GM19455 (cell line): ENCODE data around the gene KIF19.
"Not testable (repeated sequence)": the region's sequence is repeated elsewhere in the genome, so short reads cannot be mapped to it uniquely, and the experiment has no call there.

Source experiments
- ATAC-seq: cut with Tn5 transposase; IDR thresholded peaks from one replicate; pipeline ENCODE4 v1.9.1; 2021; ENCODE audit not compliant: unreplicated experiment

The KIF19 gene

DNA sequence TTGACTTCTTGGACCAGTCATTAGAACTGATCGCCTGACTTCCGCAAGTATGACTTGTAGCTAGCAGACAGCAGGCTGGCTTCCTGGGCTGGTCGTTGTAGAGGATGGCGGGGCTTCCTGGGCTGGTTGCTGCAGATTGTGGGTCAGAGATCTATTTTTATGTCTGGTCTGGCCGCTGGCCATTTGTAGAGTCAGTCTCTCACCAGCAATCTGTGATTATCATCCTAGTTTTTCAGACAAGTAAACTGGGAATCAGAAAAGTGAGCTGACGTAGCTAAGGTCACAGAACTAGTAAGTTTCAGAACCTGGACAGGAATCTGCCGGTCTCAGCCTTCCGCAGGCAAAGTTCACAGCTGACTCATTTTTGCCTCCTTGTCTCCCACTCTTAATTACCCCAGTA is 60.4 kb downstream of the KIF19 start:
- no peak for ATAC-seq

DNA sequence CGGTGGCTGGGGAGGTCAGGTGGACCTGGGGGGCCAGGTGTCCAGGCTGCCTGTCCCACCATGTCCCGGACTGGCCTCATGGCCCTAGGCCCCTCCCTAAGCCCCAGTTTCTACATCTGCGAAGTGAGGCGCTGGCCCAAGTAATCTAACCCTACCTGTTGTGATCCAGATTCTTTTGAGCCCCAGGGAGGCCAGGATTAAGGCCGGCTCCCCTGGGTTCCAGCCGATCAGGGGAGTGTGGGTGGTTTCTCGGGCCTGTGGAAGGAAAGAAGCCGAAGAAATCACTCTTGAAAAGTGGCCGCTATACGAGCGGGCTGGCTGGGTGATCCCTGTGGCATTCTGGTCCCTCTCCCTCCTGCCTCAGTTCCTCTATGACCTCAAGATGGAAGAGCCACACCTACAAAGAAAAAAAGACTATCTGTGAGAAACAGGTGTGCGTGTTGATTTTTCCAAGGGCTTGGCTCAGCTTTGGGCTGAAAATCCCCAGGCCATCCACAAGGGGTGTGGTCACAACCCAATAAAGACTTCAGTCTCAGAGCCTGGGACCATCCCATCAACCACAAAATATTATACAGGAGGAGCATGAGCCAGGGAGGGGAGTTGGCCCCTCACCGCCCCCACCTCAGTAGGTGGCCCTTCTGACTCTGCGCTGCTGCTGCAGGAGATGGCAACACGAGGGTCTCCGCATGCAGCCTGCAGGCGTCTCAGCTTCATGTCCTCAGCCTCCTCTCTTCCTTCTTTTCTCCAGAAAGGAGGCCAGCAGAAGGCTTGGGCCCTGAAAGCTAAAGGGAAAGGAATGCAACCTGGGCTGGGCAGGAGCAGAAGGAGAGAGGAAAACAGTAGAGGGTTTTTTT is 61.6 kb downstream of the KIF19 start:
- no peak for ATAC-seq

DNA sequence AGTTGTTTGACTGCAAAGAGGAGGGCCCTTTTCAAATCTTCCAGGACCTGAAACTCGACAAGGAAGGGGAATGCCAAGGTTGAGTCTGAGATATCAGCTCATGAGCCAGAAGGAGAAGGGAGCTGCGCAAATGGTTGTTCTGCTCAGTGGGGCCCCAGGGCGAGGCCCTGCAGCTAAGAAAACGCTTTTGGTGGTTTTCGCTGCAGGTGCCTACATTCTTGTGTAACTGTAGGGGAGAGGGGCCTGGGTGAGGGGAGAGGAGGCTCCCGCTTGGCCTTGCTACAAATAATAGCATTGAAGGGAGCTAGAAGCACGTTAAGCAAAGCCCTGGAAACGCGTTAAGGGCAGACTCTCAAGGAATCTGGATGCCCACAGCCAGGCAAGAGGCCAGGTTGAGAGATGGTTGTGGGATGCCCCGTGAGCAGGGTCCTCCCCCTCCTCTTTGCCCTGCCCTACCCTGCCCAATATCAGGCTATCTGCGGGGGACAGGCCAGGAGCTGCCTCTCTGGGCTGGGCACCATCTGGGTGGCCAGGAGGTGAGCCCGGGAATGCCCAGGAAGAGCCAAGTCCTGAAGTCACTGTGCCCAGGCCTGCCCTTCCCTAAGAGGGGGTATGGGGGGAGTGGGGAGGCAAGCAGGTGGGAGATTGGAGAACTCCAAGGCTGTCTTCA is 63.2 kb downstream of the KIF19 start:
- ATAC-seq, result no peak

GRCh38 chr17:74389937-74390679 is 64.1 kb downstream of the KIF19 start:
- no peak for ATAC-seq

- no peak for ATAC-seq
Measured at GRCh38 chr17:74390680-74391653, 64.9 kb downstream of the KIF19 start.

DNA sequence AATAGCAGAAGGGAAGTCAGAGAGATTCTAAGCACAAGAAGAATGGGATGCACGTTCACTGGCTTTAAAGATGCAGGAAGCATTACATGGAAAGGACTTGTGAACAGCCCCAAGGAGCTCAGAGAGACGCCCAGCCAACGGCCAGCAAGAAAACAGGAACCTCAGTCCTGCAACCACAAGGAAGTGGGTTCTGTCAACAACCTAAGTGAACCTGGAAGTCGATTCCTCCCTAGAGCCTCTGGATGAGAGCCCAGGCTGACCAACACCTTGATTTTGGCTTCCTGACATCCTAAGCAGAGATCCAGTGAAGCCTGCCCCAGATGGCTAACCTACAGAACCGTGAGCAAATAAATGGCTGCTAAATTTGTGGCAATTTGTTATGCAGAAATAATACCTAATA is 65.7 kb downstream of the KIF19 start:
- ATAC-seq, result no peak

- no peak for ATAC-seq
Measured at GRCh38 chr17:74392848-74393247, 66.8 kb downstream of the KIF19 start.

- no peak for ATAC-seq
Measured at GRCh38 chr17:74393346-74393942, 67.4 kb downstream of the KIF19 start.

DNA sequence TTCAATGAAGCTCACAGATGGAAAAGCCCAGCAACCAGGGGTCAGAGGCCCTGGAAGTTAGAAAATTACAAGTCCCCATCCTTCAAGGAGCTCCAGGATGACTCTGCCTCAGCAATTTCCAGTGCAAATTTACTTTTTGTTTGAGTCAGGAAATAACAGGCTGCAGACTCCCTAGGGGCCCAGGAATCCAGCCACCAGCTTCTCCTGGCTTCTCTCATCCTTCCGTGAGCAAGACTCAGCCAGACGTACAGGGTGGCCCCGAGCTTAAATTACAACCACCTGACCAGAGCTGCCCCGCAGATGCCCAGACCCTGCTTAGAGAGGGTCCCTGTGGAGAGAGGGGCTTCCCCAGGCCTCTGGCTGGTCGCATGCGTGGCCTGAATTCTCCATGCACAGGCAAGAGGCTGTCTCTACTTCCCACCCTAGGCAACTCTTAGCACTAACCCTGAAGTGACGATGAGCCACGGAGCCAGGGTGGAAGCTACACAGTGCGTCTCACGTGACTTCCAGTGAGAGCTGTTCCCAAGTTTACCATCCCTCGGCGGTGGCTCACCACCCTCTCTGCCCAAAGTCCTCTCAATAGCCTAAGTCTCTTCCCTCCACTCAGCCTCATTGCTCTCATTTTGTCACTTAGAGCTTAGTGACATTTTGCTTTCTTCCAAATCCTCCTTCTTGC is 68.4 kb downstream of the KIF19 start:
- no peak for ATAC-seq

DNA sequence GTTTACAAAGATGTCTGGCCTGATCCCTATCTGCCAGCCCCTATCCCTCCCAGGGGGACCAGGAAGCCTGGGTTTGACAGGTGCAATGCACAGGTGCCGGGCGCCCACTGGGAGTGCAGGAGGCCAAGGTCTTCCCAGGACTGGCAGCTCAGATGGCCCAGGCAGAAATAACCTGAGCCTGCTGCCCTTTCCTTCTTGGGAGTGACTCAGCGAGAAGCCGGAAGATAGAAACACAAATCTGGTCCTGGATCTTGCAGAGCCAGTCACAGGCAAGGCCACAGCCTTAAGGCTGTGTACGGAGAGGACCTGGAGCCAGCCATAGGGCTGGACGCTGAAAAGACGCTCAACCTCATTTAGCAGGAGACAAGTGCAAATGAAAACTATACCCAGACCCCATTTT is 69.0 kb downstream of the KIF19 start:
- no peak for ATAC-seq

- no peak for ATAC-seq
Measured at GRCh38 chr17:74396567-74396966, 70.5 kb downstream of the KIF19 start.

DNA sequence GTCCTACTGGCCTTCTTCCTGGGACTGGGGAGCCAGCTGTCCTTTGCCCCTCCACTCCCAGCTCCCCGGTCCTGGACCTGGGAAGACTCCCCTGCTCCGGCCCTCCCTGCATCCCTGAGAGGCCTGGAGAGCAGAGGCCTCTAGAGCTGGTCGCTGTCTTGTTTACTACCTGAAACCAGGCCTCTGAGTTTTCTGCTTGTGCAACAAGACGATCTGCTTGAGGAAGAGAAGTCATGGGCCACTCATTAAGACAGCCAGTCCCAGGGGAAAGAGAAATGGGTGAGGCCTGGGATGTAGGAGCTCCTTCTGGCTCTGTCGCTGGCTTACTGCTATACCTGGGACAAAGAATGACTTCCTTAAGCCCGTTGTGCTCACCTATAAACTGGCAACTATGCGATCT is 76.0 kb downstream of the KIF19 start:
- no peak for ATAC-seq

DNA sequence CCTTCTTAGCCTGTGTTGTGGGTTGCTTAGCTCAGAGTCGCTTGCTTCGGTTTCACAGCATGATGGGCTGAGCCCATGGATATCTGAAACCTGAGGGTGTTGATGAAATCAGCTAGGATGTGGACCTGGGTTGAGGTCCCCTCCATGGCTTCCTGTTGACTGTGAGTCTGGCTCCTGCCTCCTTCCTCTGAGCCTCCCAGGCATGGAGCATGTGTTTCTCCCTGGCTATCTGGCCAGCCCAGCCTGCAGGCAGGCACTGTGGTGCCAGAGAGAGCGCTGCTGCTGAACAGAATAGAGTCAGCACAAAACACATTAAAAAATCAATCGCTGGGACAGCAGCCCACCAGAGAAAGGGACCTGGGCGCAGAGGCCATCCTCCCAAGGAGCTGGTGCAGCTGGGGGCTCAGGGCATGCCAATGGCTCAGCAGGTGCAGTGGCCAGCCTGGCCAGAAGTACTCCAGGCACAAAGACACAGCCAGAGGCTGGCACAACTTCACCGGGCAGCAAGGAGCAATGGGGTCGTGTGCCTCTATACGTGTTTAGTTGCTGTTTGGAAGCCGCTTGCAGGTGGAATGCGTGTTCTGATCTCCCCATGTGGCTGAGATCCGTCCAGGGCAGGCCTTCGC is 77.6 kb downstream of the KIF19 start:
- ATAC-seq, result no peak

DNA sequence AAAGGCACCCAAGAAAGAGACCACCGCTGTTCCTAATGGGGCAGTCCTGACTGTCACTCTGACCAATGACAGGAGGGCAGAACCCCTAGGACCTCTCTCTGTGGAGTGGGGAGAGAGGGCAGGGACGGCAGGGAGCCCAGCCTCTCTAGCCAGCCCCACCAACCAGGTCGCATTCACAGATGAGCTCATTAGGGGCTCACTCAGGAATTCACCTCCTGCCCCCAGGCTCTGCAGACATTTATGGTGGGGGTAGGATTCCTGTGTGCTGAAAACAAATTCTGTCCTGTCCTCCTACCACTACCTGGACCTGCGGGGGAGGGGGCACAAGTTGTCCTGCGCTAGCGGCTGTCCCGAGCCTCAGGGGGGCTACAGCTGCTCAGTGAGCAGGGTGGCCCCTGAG is 78.2 kb downstream of the KIF19 start:
- ATAC-seq, result no peak

- ATAC-seq, result no peak
Measured at GRCh38 chr17:74404789-74405188, 78.8 kb downstream of the KIF19 start.

- ATAC-seq, result not testable (repeated sequence)
Measured at GRCh38 chr17:74405311-74405710, 79.3 kb downstream of the KIF19 start.
